GM12878 (cell line): Measurements from ENCODE around the gene TSPO. TPM values are rescaled to one million over a fixed set of nuclear protein-coding genes. Genes with fewer than 3 reads are reported as not detected.
A peak's percentile ranks its signal among the peaks of the same experiment; 100 is the strongest.

Source experiments
- ATAC-seq: fragments of 200-7000 bp; cut with Tn5 transposase; 3 replicates; pipeline ENCODE4 v1.9.1; 2020; ENCODE audit warnings: mild to moderate bottlenecking, moderate library complexity
- BruUV-seq: library from RNA; stranded (reverse); fragments of 400-500 nt; replicated peaks from 2 replicates; lab custom pipeline; 2021; lab: Mats Ljungman, UMichigan
- CTCF ChIA-PET: fragments of 300-600 bp; sonication (Branson Sonifier 250); formaldehyde crosslinking; extraction: SDS; loops from one replicate; lab custom pipeline; 2021; ENCODE audit warnings: inconsistent platforms; lab: Yijun Ruan, JAX
- POLR2A ChIA-PET: fragments of 350-600 bp; formaldehyde crosslinking; extraction: SDS; loops from one replicate; lab custom pipeline; 2021; ENCODE audit warnings: inconsistent platforms; lab: Charles Lee
- RAD21 ChIA-PET: fragments of 300-600 bp; sonication (Branson Sonifier 250); formaldehyde crosslinking; loops from one replicate; lab custom pipeline; 2023; ENCODE audit warnings: antibody characterized with exemption; ENCODE audit not compliant: unreplicated experiment; lab: Charles Lee
- SMC1A ChIA-PET: fragments of 300-600 bp; sonication (Branson Sonifier 250); formaldehyde crosslinking; loops from one replicate; lab custom pipeline; 2023; ENCODE audit not compliant: unreplicated experiment, uncharacterized antibody; lab: Charles Lee
- DNase-seq: peaks from one replicate; pipeline ENCODE4 v3.0.0-alpha.2; 2011; ENCODE audit warnings: low read depth, low spot score
- FAIRE-seq: peaks from 3 replicates; lab custom pipeline; 2011; peaks lifted over from hg19 to GRCh38; lab: Jason Lieb, UNC
- H2AFZ ChIP-seq: 2 replicates; pipeline ENCODE4 v1.6.0; 2011; ENCODE audit warnings: low read depth, low read length, control low read depth; ENCODE audit not compliant: control insufficient read depth
- H3K27ac ChIP-seq: 2 replicates; pipeline ENCODE4 v1.5.1; 2011; ENCODE audit warnings: control low read depth; ENCODE audit not compliant: control insufficient read depth, insufficient read depth
- H3K27me3 ChIP-seq, 2 experiments: replicated peaks in 1 of 2; 2 replicates each; pipeline versions ENCODE4 v1.6.0 to v1.6.1; 2011; ENCODE audit warnings: low read length in 1 of 2; ENCODE audit not compliant: control insufficient read depth in 2 of 2, insufficient read depth in 2 of 2
- H3K36me3 ChIP-seq, 2 experiments: 2 replicates each; pipeline ENCODE4 v1.5.1; 2011; ENCODE audit warnings: low read length in 1 of 2; ENCODE audit not compliant: control insufficient read depth in 2 of 2, insufficient read depth in 2 of 2
- H3K4me1 ChIP-seq: 2 replicates; pipeline ENCODE4 v1.6.1; 2011; ENCODE audit warnings: mild to moderate bottlenecking, low read length, moderate library complexity, mixed read lengths; ENCODE audit not compliant: control insufficient read depth, insufficient read depth
- H3K4me2 ChIP-seq: 2 replicates; pipeline ENCODE4 v1.6.0; 2011; ENCODE audit warnings: control low read depth; ENCODE audit not compliant: control insufficient read depth, insufficient read depth
- H3K4me3 ChIP-seq: fragments of 200-600 bp; sonication (generic); 2 replicates; pipeline ENCODE4 v1.5.1; 2016
- H3K79me2 ChIP-seq: 2 replicates; pipeline ENCODE4 v1.6.0; 2011; ENCODE audit warnings: low read length; ENCODE audit not compliant: control insufficient read depth, insufficient read depth
- H3K9ac ChIP-seq: 2 replicates; pipeline ENCODE4 v1.8.0; 2011; ENCODE audit warnings: low read length, control low read depth, mixed read lengths; ENCODE audit not compliant: control insufficient read depth, insufficient read depth
- H3K9me3 ChIP-seq: replicated peaks from 3 replicates; pipeline ENCODE4 v1.5.1; 2011; ENCODE audit warnings: mild to moderate bottlenecking, low read length; ENCODE audit not compliant: control insufficient read depth, insufficient read depth
- H4K20me1 ChIP-seq: 2 replicates; pipeline ENCODE4 v1.6.0; 2011; ENCODE audit not compliant: control insufficient read depth, insufficient read depth
- EGR1 ChIP-seq, 2 experiments: IDR thresholded peaks; 1 replicate in 1 of 2; 2 replicates in 1 of 2; pipeline ENCODE4 v1.6.1; 2011 to 2012; ENCODE audit warnings: low read depth in 2 of 2, low read length in 2 of 2, borderline replicate concordance in 1 of 2, mild to moderate bottlenecking in 1 of 2, moderate library complexity in 1 of 2
- EP300 ChIP-seq, 2 experiments: fragments of 150-350 bp in 1 of 2; IDR thresholded peaks; 2 replicates each; pipeline ENCODE4 v1.6.1; 2011 to 2012; ENCODE audit warnings: low read depth in 2 of 2, low read length in 2 of 2, borderline replicate concordance in 1 of 2, improper control_type of control experiment in 1 of 2, inconsistent platforms in 1 of 2; ENCODE audit not compliant: control insufficient read depth in 1 of 2
- MYB ChIP-seq: fragments of 150-350 bp; IDR thresholded peaks from 2 replicates; pipeline ENCODE4 v1.6.1; 2014; ENCODE audit warnings: mild to moderate bottlenecking, low read depth, low read length, borderline replicate concordance
- NBN ChIP-seq: fragments of 450-650 bp; IDR thresholded peaks from 2 replicates; pipeline ENCODE4 v1.6.1; 2016
- NFYA ChIP-seq: IDR thresholded peaks from 2 replicates; pipeline ENCODE4 v1.6.1; 2011; ENCODE audit warnings: low read depth, mild to moderate bottlenecking, low read length, improper control_type of control experiment, borderline replicate concordance
- NR2C1 ChIP-seq: fragments of 450-650 bp; IDR thresholded peaks from 2 replicates; pipeline ENCODE4 v1.6.1; 2017; ENCODE audit warnings: antibody characterized with exemption, mild to moderate bottlenecking, moderate library complexity
- NR2F1 ChIP-seq: fragments of 450-650 bp; conservative IDR thresholded peaks from 2 replicates; pipeline ENCODE4 v1.6.1; 2017; ENCODE audit warnings: mild to moderate bottlenecking
- SPI1 ChIP-seq: IDR thresholded peaks from 2 replicates; pipeline ENCODE4 v1.6.1; 2011; ENCODE audit warnings: low read depth, mild to moderate bottlenecking, low read length, moderate library complexity, borderline replicate concordance; ENCODE audit not compliant: insufficient read depth
- TARDBP ChIP-seq: IDR thresholded peaks from 2 replicates; pipeline ENCODE4 v1.6.1; 2016; ENCODE audit warnings: borderline replicate concordance
- ZNF622 ChIP-seq: fragments of 450-650 bp; IDR thresholded peaks from 2 replicates; pipeline ENCODE4 v1.6.1; 2017; ENCODE audit warnings: mild to moderate bottlenecking, inconsistent platforms
- ZSCAN29 ChIP-seq: fragments of 450-650 bp; IDR thresholded peaks from 2 replicates; pipeline ENCODE4 v1.6.1; 2017; ENCODE audit warnings: mild to moderate bottlenecking, moderate library complexity
- ZZZ3 ChIP-seq: IDR thresholded peaks from 2 replicates; pipeline ENCODE4 v1.6.1; 2011; ENCODE audit warnings: low read depth; ENCODE audit not compliant: control insufficient read depth, insufficient read length
- WGBS: methylation state at CpG from one replicate; pipeline ENCODE4 v1.1.6; 2016; ENCODE audit warnings: low lambda C conversion rate; ENCODE audit not compliant: insufficient replicate concordance, insufficient coverage; ENCODE audit errors: missing lambda C conversion rate; 5-methylcytosine and 5-hydroxymethylcytosine counted together
- in situ Hi-C: fragments of 300-500 bp; cut with MboI; formaldehyde crosslinking; loops from 9 replicates; pipeline ENCODE4 v1.14.3; 2018; ENCODE audit warnings: mixed read lengths
- intact Hi-C: fragments of 100-400 bp; cut with micrococcal nuclease; formaldehyde crosslinking; loops from one replicate; pipeline ENCODE4 v1.14.2; 2022; ENCODE audit not compliant: unreplicated experiment
- polyA plus RNA-seq, 11 experiments: library from polyadenylated mRNA; depleted of rRNA in 4 of 11; unstranded in 6 of 11; stranded (reverse) in 5 of 11; fragments of >200 nt; fragmentation: Nextera tagmentation in 4 of 11; fragmentation: Illumina TruSeq in 1 of 11; extraction: Ambion mirVana in 4 of 11; extraction: Trizol in 1 of 11; gene quantifications; 1 replicate in 1 of 11; 2 replicates in 10 of 11; pipeline versions ENCODE4 v1.2.1 to v1.2.3, GENCODE V29; 2011 to 2016; ENCODE audit warnings: inconsistent platforms in 2 of 11, missing spikeins in 2 of 11, low read depth in 1 of 11
- total RNA-seq, 4 experiments: library from RNA; depleted of rRNA in 3 of 4; stranded (reverse); fragments of >200 nt in 3 of 4; fragmentation: Illumina TruSeq in 1 of 4; extraction: Trizol in 1 of 4; gene quantifications; 2 replicates each; pipeline versions ENCODE4 v1.2.1 to v1.2.3, GENCODE V29; 2013 to 2021
- TF ChIP-seq, protein P1 (sequence below): fragments of 450-650 bp; IDR thresholded peaks from 2 replicates; pipeline ENCODE4 v1.6.1; 2018; ENCODE audit warnings: mild to moderate bottlenecking, low read depth, moderate library complexity; ENCODE audit not compliant: partially characterized antibody

Gene TSPO
- total and polyA plus RNA-seq, 10 of the 15 experiments (the other 5 are each of a cell fraction or from before 2014, with no cell fraction given), result 1.4 to 50.5 (median 18.8) TPM

DNA sequence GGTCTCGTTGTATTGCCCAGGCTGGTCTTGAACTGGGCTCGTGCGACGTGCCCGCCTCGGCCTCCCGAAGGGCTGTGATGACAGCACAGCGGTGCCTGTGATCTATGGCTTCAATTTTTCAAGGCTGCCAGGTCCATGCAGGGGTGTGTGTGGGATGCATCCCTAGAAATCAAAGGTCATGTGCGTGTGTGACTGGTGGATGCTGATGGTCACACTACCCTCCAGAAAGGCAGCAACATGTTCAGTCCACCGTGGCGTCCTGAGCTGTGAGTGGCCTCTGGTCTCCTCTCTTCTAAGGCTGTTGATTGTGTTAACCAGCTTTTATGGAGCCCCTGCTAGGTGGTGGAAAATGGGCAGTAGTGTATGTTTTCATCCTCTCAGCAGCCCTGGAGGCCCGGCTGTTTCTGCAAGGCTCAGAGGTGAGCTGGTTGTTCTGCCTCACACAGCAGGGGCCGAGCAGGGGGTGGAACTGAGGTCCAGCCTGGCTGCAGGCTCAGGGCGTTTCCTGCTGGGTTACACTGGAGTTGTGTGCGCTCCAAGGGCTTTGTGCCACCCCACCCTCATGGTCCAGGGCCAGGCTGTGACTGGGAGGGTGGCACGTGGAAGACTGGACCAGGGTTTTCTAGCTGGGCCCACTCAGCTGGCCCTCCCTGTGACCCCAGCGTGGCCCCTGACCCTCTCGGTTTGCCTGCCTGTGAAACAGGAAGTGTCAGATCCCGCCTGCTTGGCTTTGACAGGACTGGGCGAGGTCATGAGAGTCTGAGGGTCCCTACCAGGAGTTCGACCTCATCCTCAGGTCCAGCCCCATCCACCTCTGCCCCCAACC is 33.1 kb upstream of the TSPO start:
- Histone ChIP-seq H4K20me1 (no peaks in the 10 kb centered on the region), H3K27me3 (peaks cover 0 to 3% of the 10 kb centered on the region in 2 experiments; a peak in 1 of 4 replicates), H3K4me3 (no peak overlapping the region), H3K4me2 (peak overlapping the region; percentile 76), H3K79me2 (no peaks in the 10 kb centered on the region), H3K36me3 (no peaks in the 10 kb centered on the region), H3K4me1 (peaks cover 41% of the 10 kb centered on the region), H3K9ac (no peak overlapping the region; the same call in 1 of the 2 replicates), H3K9me3 (no peaks in the 10 kb centered on the region), H2AFZ (peak overlapping the region; percentile 70), H3K27ac (peak overlapping the region; percentile 50)
- RAD21 ChIA-PET, result no interaction called here
- TF ChIP-seq NR2C1 (peak; percentile 35; the same call in 1 of the 2 replicates), ZSCAN29 (no peak), NR2F1 (peak; percentile 77), SPI1 (peak; percentile 49; the same call in 1 of the 2 replicates), ZNF622 (no peak)
- CTCF ChIA-PET, result no interaction called here
- DNase-seq (no peak), FAIRE-seq (no peak), ATAC-seq (peak; percentile 18)
- 52% methylated on average over 21 of the region's 21 CpGs for WGBS
- in situ Hi-C loops, result no loop called here
- intact Hi-C loops, result no loop called here
- SMC1A ChIA-PET, result interaction anchor here (0.7 to 1.1 kb wide), 2 partner anchors 27 to 213 kb away, joined by 3 read pairs; no protein-coding TSS in a partner anchor
- BruUV-seq, result no TSS peak
- POLR2A ChIA-PET, result no interaction called here

DNA sequence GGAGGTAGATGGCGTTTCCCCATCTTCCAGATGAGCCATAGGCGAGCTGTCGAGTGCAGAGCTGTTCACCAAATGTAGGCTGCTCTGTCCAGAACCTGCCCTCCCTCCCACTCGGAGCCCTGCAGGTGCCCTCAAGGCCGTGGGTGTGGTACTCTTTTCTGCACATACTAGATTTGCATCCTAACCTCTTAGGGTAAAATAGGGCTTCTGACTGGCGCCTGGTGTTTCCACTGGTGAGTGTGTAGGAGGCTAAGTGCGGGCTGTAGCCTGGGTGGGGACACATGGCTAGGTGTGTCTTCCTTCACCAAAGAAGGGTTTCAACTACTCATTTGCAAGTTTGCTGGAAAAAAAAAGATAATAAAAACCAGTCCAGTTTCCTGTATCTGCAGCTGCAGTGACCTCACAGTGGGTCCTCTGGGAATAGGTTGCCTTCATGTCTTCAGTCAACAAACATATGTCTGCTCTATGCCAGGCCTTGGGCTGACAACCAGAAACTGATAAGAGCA is 32.4 kb upstream of the TSPO start:
- ATAC-seq (peak; percentile 77), DNase-seq (peak; percentile 58), FAIRE-seq (peak; percentile 83)
- Histone ChIP-seq H3K4me3 (no peak overlapping the region), H2AFZ (peak overlapping the region; percentile 70), H3K36me3 (no peaks in the 10 kb centered on the region), H3K4me2 (peak overlapping the region; percentile 76), H3K27ac (no peak overlapping the region), H3K4me1 (peaks cover 41% of the 10 kb centered on the region), H3K27me3 (peaks cover 0 to 3% of the 10 kb centered on the region in 2 experiments; a peak in 1 of 4 replicates), H3K79me2 (no peaks in the 10 kb centered on the region), H3K9ac (no peak overlapping the region; the same call in 1 of the 2 replicates), H4K20me1 (no peaks in the 10 kb centered on the region), H3K9me3 (no peaks in the 10 kb centered on the region)
- ChIA-PET SMC1A (interaction anchor here (0.6 to 1.1 kb wide), 2 partner anchors 8 to 26 kb away, joined by 3 read pairs; no protein-coding TSS in a partner anchor), POLR2A (no interaction called here), CTCF (no interaction called here), RAD21 (no interaction called here)
- intact Hi-C loops, result no loop called here
- 0% methylated on average over 7 of the region's 7 CpGs for WGBS
- in situ Hi-C loops, result no loop called here
- BruUV-seq, result no TSS peak
- TF ChIP-seq NBN (no peak), EP300 (IDR thresholded peaks at IDR 0.05; ENCODE audit: borderline replicate concordance in 1 of 2, control insufficient read depth in 1 of 2, low read depth in 2 of 2, low read length in 2 of 2) (0 out of 4 replicates have a peak, but pooled peaks of 1 of the 2 experiments have one; percentile 17), MYB (no peak), TARDBP (no peak), NFYA (no peak), EGR1 (IDR thresholded peaks at IDR 0.05; ENCODE audit: borderline replicate concordance in 1 of 2, low read depth in 2 of 2, low read length in 2 of 2) (peak in 1 of 2 experiments; percentile 15; a peak in 1 of 3 replicates), ZZZ3 (no peak)
- TF ChIP-seq, protein P1, sequence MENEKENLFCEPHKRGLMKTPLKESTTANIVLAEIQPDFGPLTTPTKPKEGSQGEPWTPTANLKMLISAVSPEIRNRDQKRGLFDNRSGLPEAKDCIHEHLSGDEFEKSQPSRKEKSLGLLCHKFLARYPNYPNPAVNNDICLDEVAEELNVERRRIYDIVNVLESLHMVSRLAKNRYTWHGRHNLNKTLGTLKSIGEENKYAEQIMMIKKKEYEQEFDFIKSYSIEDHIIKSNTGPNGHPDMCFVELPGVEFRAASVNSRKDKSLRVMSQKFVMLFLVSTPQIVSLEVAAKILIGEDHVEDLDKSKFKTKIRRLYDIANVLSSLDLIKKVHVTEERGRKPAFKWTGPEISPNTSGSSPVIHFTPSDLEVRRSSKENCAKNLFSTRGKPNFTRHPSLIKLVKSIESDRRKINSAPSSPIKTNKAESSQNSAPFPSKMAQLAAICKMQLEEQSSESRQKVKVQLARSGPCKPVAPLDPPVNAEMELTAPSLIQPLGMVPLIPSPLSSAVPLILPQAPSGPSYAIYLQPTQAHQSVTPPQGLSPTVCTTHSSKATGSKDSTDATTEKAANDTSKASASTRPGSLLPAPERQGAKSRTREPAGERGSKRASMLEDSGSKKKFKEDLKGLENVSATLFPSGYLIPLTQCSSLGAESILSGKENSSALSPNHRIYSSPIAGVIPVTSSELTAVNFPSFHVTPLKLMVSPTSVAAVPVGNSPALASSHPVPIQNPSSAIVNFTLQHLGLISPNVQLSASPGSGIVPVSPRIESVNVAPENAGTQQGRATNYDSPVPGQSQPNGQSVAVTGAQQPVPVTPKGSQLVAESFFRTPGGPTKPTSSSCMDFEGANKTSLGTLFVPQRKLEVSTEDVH, result no peak
